H1 (cell line): Measurements from ENCODE around the gene CTAGE1. TPM values are rescaled to one million over a fixed set of nuclear protein-coding genes. Genes with fewer than 3 reads are reported as not detected.

Experiments used
- TCF12 ChIP-seq: IDR thresholded peaks from 2 replicates; pipeline ENCODE4 v1.6.1; 2011; ENCODE audit warnings: low read depth, mild to moderate bottlenecking, low read length
- polyA plus RNA-seq, 7 experiments: library from polyadenylated mRNA; depleted of rRNA in 3 of 7; stranded (reverse) in 5 of 7; unstranded in 2 of 7; fragments of >200 nt in 5 of 7; fragments of 200-250 nt in 2 of 7; gene quantifications; 1 replicate in 5 of 7; 2 replicates in 1 of 7; 4 replicates in 1 of 7; pipeline versions ENCODE4 v1.2.1 to v1.2.3, GENCODE V29; 2011 to 2013; ENCODE audit warnings: missing spikeins in 2 of 7, mixed read lengths in 2 of 7
- total RNA-seq: library from RNA; stranded (reverse); fragmentation: NEBNext Ultra II Directional; extraction: Animal tissue kit (Norgen Biotek cat#: 25700); gene quantifications from 2 replicates; pipeline ENCODE4 v1.2.1, GENCODE V29; 2021

Gene CTAGE1
- total and polyA plus RNA-seq, 2 of the 8 experiments (the other 6 are each of a cell fraction or from before 2014, with no cell fraction given), result not detected

DNA sequence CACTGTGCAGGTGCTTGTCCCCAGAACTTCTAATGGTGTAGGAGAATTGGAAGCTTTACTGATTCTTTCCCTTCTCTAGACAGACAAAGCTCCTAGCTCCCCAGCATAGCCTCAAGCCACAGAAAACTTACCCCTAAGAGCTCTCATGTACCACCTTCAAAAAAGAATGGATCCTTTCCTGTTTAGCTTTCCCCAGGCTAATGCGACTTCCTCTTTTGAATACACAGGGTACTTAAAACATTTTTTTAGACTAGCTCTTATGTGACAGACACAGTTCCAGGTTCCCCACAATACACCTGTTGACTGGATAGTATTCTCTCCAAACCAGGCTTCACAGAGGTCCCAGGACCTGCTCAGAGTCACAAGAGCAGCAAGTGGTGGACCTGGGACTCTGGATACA is 8.3 kb downstream of the CTAGE1 start (continued):
- no peak for TF ChIP-seq TCF12
